HG03159 (cell line): Measurements from ENCODE around the gene FGD4.

Experiments
- ATAC-seq: cut with Tn5 transposase; IDR thresholded peaks from one replicate; pipeline ENCODE4 v1.9.1; 2021; ENCODE audit warnings: mild to moderate bottlenecking, moderate library complexity; ENCODE audit not compliant: unreplicated experiment

The FGD4 gene

DNA sequence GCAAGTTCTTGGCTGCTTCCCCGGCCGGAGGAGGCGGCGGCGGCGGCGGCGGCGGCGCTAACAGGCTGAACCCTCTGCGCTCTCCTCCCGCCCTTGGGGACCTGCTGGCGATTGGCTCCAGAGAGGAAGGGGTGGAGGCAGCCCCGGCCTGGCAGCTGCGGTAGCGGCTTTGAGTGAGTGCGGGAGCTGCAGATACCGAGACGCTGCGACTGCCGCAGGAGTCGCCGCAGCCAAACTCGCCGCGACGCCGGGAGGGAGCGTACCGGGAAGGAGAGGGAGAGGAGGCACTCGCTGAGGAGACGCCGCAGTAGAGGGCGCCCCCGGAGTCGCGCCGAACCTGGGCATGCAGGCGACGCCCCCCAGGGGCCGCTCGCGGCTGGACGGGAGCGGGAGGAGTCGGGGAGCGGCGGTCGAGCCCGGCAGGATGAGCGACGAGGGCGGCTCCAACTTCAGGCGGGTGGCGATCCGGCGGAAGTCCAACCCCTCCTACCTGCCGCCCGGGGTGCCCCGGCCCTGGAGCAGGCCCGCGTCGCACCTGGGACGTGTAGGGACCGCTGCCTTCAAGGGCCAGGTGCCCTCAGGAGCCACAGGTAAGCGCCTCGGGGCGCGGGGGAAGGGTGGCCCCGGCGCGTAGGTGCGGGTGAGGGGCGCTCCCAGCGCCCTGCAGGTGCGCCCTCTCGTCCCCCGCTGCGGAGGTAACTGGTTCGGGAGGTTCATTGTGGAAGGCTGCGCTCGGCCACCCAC is at the start of gene FGD4:
Gene FGD4, plus strand, starts transcription at position 189 of the 744 bp plus-strand sequence.
- ATAC-seq = peak; percentile 85

DNA sequence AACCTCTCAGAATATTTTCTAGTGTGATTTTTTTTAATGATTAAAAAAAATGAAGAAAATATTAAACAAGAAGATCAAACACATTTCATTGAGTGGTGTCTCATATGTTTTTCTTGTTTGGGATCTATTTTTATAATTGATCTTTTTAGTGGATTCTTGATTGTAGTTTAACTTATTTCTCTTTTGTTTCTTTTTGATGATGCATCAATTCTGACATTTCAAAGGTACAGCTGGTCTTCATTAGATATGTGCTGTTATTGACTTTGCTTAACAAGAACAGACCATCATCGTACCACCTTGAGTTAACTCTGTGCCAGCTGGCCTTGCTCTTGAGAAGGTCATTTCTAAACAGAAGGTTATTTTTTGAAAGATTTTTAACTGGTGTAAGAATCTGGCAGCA is 45.8 kb upstream of the FGD4 start:
- ATAC-seq = no peak

DNA sequence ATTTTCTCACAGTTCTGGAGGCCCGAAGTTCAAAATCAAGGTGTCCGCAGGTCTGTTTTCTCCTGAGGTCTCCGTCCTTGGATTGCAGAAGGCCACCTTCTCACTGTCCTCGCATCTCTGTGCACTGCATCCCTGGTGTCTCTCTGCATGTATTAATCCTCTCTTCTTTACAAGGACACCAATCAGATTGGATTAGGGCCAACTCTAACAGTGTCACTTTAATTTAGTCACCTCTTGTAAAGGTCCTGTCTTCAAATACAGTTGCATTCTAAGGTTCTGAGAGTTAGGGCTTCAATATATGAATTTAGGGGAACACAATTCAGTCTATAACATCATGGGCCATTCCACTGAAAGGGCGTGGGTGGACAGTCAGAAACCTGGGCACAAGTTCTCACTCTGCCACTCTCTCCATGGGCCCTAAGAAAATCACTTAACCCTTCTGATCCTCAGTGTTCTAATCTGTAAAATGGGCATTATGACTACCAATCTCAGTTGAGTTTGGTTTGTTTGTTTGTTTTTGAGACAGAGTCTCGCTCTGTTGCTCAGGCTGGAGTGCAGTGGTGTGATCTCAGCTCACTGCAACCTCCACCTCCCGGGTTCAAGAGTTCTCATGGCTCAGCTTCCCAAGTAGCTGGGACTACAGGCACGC is 41.6 kb upstream of the FGD4 start:
- ATAC-seq = no peak

DNA sequence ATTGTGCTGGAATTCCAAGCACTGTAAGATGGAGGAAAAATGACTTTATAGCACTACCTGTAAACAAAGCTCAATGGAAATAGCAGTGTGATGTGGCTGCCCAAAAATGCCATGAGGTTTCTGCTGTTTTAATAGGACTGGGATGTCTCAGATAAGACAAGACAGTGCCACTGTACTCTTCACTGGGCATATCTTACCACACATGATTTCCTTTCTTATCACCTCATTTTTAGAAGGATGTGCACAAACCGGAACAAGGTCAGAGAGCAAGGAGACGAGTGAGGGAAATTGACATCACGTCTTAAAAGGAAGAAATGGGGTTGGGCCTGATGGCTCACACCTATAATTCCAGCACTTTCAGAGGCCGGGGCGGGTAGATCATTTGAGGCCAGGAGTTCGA is 38.4 kb upstream of the FGD4 start:
- no peak for ATAC-seq

DNA sequence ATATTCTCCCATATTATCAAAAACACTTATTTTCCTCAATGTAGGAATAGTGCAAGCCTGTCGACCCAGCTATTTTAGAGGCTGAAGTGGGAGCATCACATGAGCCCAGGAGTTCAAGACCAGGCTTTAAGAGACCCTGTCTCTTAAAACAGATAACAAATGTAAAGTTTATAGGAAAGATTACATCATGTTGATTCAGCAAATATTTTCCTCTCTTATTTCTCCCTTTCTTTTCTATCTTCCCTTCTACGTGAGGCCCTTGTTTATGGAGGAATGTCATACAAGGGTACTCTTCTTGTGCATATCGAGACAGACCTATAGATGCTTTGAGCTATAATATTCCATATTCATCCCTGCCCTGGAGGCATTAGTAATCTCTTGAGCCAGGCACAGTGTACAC is 36.5 kb upstream of the FGD4 start:
- no peak for ATAC-seq

DNA sequence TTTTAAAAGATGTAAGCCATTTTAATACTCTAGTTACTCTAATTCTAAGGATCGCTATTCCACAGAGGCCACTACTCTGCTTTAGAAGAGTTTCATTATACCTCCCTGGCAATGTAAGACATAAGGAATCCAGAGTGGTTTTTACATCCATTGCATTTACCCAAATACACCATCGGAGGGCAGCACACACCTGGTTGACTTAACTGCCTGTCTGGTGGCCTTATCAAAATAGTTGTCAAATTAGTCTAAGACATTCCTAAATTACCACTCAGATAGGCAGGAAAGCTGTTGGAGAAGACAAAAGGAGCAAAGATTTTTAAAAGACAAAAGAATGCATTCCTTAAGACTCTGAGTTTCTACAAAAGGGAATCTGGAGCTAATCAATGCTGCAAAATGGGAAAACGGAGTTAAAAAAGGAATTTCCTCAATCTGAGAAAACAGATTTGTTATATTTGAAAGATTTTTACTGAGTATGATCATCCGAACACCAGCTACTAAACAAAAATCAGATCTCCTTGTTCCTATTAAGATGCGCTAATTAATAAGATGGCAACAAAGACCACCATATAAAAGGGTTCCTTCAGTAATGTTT is 33.8 kb upstream of the FGD4 start:
- peak; percentile 64 for ATAC-seq

DNA sequence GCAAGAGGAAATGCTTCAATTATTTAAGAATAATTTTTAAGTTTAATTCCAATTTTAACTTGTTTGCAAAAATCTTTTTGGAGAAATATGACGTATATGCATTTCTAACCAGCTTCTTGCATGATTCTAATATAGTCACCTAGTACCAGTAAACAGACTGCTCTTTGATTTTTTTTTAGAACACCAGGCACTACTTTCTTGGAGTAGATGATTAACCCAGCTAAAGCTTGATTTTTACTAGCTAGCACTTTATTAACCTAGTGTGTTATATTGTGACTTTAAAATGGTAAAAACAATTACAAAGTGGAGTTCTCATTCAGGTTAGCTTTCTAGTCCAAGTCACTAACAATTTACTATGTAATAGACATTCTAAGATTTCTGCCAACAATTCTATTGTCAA is 32.6 kb upstream of the FGD4 start:
- ATAC-seq = no peak

DNA sequence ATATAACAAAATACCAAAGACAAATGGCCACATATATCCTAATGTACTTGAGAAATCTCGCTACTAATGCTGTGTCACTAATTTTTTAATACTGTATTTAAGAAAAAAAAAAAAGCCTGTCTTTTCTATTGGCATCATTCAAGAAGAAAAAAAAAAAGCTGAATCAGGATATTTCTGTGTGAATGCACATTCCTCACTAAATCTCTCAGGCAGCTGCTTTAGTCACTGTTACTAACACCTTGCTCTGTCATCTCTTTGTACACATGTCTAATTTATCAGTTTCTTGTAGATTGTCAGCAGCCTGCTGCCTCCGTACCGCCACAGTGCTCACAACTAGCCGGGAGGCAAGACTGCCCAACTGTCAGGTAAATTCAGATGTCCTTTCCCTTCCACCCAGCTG is 32.0 kb upstream of the FGD4 start:
- no peak for ATAC-seq

DNA sequence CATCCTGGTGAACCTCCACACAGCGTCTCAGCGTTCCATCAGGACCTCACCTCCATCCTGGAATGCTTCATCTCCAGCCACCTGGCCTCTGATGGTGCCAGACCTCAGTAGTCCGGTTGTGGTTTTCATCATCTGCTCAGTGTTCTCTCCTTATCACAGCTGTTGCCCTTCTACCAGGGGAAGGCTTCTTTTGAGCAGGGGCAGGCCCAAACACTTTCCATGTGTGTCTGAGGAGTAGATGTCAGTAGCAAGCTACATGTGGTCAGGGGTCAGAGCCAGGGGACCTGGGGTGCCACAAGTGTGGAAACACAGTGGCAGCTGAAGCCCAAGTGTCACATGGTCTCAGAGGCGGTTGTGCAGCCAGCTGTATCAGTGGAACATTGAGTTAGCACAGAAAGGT is 30.2 kb upstream of the FGD4 start:
- no peak for ATAC-seq

DNA sequence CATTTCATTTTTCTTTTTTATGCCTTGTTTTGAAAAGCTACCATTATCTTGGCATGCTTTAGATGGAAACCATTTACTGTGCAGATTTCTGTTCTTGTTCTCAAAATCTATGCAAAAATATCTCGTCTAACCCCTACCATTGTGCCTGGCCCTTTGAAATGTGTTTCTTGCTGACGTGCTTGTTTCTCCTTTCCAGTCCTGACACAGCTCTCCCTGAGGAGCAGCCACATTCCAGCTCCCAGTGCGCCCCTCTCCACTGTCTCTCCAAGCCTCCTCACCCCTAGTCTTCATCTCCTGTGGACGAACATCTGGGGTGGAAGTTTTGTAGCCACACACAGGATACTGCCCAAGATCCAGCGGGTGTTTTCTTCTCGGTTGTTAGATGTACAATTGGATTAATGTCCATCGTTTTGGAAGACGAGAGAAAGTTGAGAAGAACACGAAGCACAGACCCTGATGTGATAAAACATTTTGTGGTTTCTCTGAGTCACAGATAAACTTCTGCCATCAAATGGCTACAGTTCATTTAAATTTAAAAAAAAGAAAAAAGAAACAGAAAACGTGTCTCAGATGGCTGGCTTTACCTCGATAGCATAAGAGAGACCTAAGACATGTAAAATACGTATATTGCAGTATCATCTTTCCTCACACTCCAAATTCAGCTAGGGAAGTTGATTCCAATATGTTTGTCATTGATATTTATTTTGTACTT is 21.9 kb upstream of the FGD4 start:
- no peak for ATAC-seq

DNA sequence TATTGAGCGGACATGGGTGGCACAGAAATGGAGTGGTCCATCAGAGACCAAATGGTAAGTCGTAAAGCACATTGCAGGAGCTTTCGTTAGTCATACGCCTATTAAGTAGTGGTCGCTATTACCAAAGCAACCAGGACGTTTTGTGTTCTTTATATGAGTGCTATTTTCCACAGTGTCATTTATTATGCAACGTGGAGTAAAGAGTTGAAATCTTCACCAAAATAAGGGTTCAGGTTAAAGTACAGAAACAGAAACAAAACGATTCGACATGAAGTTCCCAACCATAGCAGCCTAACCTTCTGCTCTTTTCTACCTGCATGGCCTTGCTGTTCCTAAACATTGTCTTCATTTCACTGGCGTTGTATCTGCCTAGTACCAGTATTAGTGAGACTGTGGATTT is 20.1 kb upstream of the FGD4 start:
- no peak for ATAC-seq

DNA sequence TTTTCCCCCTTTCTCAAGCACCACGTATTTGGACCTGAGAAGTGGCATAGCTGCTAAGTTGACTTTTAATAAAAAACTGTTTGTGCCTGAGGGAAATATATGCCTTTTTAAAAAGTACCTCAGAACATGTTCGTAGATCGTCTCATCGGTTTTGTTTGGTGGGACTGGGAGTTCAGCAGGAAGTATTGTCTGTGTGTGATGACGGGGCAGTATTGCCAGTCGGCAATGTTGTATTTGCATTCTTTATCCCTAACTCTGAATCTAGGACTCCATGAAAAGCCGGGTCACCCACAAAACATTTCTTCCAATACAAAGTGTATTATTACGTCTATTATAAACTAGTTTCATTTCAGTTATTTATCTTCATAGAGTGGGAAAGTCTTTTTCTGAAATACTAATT is 19.7 kb upstream of the FGD4 start:
- no peak for ATAC-seq

DNA sequence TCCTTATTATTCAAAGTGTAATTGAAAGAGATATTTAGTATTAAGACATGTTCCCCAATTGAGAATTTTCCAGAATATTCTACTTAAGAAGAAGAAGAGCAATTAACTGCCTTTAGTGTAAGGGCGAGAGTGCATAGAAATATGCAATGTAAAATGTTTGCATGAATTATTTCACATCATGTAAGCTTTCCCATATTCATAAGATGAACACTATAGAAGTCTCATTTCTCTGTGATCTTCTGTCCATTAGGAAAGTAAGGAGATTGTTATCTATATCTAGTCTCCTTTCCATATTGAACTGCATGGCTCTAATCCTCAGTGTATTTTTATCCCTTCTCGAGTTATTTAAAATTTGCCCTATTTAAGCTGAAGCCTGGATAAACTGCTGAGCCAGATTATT is 17.1 kb upstream of the FGD4 start:
- ATAC-seq = no peak

DNA sequence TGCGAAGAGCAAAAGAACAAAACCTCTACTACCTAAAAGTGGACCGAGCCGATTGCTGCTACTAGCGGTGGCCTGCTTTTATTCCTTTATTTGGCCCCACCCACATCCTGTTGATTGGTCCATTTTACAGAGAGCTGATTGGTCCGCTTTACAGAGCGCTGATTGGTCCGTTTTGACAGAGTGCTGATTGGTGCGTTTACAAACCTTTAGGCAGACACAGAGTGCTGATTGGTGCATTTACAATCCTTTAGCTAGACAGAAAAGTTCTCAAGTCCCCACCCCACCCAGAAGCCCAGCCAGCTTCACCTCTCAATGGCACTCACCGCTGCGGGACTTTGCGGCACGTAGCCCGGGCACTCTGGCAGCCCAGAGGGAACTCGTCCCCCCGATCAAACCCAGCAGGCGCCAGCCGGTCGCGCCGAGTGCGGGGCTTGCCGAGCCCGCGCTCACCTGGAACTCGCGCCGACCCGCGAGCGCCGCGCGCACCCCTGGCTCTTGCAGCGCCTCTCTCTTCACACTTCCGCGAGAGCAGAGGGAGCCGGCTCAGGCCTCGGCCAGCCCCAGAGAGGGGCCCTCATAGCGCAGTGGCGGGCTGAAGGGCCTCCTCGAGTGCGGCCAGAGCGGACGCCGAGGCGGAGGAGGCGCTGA is 8.7 kb upstream of the FGD4 start:
- ATAC-seq = no peak

DNA sequence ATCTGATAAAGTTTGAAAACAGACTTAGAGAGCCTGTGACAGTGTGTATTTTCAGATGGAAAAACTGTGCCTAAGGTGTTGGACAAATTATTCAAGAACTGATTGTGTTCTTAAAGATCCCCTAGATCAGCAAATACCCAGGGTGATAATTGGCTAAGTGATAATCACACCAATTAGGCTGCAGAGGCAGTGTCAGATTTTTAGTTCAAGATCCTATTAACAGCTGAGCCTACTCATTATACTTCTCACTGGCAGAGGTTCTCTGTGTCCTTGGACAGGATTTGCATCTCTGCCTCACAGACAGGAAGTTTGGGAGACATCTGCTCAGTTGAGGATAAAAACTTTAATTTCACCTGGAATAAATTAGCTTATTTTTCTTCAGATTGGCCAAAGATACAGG is 4.3 kb upstream of the FGD4 start:
- no peak for ATAC-seq

DNA sequence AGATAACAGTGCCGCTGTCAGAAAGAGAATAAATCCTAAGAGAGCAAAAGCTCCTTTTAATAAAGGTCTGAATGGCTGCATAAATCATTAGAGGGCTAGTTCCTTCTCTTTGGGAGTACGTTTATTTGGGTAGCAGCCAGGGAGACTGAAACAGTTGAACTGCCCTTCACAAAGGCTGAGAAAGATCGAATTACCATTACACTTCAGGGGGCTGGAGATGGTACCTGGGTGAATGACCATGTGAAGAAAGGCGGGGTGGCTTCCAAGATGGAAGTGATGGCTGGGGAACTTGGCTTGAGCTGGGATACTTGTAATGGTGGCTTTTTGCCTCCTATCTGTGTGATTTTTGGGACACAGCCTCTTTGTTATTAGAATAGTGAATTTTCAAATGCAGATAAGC is 1.7 kb upstream of the FGD4 start:
- no peak for ATAC-seq

DNA sequence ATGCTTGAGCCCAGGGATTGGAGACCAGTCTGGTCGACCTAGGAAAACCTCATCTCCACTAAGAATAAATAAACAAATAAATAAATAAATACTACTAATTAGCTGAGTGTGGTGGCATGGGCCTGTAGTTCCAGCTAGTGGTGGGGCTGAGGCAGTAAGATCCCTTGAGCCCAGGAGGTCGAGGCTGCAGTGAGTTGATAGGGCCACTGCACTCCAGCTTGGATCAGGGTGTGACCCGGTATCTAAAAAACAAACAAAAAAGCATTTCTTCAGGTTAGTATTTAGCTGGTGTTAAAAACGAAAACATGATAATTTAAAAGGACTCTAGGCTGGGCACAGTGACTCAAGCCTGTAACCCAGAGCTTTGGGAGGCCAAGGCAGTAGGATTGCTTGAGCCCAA is 1.2 kb upstream of the FGD4 start:
- ATAC-seq = no peak

DNA sequence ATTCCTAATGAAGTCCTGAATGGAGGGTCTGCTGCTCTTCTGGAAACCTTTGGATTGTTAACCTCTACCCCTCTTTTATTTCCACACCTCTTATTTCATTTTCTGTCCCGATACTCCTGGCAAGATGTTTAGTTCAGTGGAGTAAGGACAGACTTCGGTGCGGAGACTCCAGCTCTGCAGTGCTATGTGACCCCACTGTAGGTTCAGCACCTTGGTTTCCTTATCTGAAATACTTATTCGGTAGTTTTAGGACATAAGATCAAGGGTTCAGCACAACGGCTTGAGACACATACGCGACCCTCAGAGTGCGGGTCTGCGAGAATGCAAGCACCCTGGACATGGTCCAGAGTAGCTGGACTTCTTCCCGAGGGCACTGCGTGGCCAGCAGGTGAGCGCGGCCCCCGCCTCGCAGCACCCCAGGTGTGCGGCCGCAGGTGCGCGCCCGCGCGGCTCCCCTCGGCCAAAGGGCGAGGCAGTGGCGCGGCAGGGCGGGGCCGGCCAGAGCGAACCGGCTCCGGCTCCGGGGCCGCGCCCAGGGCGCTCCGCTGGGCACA is 465 bp upstream of the FGD4 start:
- ATAC-seq = no peak

DNA sequence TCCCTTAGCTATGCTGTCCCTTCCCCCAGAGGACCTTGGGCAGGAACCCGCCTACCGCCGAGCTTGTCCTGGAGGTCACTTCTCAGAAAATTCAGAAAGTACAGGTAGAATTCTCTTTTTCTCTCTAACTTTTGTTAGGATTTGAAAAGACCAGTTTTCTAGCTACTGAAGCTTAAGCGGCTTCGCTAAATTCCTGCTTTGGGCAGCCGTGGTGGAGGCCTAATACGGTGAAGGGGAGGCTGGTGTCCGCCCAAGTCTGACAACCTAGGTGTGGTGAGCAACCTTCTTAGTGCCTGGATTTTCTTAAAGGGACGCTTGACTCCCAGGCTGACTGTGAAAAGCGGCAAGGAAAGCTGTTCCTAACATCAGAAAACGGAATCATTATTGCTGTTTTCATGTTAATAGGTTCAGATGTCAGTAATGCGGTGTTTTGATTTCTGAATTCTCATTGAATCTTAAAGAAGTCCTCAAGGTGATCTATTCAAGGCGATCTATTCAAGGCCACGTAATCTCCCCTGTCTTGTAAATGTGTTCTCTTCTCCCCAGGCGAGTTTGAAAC is 835 bp downstream of the FGD4 start:
- ATAC-seq = no peak

DNA sequence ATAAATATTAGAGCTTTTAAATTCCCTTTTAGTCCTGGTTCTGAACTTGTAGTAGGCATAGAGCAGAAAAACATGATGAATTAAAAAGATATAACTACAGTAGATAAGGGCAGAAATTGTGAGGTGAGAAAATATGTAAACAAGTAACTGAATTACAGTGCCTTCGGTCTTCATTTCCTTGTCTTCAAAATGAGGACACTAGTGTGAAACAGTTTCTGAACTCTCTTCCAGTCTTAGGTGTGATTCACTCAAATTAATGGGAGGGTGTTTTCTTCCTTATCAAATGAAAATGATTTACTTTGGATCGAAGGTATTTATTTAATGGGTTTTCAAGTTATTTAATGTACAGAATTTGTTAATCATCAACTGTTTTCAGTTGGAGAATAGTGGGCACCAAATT is 1.5 kb downstream of the FGD4 start:
- ATAC-seq = no peak

DNA sequence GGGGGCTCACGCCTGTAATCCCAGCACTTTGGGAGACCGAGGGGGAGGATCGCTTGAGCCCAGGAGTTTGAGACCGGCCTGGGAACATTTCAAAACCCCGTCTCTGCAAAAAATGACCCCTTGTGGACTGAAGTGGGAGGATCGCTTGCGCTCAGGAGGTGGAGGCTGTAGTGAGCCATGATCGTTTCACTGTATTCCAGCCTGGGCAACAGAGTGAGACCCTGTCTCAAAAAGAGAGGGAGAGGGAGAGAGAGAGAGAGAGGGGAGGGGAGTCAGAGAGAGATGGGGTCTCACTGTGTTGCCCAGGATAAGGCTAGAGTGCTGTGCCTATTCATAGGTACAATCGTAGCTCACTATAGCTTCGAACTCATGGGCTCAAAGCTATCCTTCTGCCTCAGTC is 2.8 kb downstream of the FGD4 start:
- no peak for ATAC-seq
